Subcutaneous adipose tissue (tissue), 4 donors: Measurements from ENCODE around the gene DAG1. TPM values are rescaled to one million over a fixed set of nuclear protein-coding genes. Genes with fewer than 3 reads are reported as not detected.

Source experiments
- total RNA-seq, 4 donors: library from RNA; depleted of rRNA; stranded (reverse); fragments of >200 nt; gene quantifications; one replicate each; pipeline ENCODE4 v1.1.0, GENCODE V29; 2016
- TF ChIP-seq, protein P1 (sequence below): fragments of 450-650 bp; IDR thresholded peaks from one replicate; pipeline ENCODE4 v1.5.1; 2016; ENCODE audit warnings: low read depth, mild to moderate bottlenecking, control low read depth, antibody characterized with exemption, moderate library complexity

The DAG1 gene
- 10 to 100 TPM; 31.3 to 48.4 (median 39.0) TPM for total RNA-seq

- TF ChIP-seq, protein P1, sequence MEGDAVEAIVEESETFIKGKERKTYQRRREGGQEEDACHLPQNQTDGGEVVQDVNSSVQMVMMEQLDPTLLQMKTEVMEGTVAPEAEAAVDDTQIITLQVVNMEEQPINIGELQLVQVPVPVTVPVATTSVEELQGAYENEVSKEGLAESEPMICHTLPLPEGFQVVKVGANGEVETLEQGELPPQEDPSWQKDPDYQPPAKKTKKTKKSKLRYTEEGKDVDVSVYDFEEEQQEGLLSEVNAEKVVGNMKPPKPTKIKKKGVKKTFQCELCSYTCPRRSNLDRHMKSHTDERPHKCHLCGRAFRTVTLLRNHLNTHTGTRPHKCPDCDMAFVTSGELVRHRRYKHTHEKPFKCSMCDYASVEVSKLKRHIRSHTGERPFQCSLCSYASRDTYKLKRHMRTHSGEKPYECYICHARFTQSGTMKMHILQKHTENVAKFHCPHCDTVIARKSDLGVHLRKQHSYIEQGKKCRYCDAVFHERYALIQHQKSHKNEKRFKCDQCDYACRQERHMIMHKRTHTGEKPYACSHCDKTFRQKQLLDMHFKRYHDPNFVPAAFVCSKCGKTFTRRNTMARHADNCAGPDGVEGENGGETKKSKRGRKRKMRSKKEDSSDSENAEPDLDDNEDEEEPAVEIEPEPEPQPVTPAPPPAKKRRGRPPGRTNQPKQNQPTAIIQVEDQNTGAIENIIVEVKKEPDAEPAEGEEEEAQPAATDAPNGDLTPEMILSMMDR: no peak
Observed at GRCh38 chr3:49469936-49470713, at the start of gene DAG1. DAG1 (plus strand) TSS chr3:49470267; CDS start chr3:49510535, 40,268 bp downstream.

GRCh38 chr3:49421890-49422378, 48.1 kb upstream of the DAG1 start:
- TF ChIP-seq, protein P1: no peak

DNA sequence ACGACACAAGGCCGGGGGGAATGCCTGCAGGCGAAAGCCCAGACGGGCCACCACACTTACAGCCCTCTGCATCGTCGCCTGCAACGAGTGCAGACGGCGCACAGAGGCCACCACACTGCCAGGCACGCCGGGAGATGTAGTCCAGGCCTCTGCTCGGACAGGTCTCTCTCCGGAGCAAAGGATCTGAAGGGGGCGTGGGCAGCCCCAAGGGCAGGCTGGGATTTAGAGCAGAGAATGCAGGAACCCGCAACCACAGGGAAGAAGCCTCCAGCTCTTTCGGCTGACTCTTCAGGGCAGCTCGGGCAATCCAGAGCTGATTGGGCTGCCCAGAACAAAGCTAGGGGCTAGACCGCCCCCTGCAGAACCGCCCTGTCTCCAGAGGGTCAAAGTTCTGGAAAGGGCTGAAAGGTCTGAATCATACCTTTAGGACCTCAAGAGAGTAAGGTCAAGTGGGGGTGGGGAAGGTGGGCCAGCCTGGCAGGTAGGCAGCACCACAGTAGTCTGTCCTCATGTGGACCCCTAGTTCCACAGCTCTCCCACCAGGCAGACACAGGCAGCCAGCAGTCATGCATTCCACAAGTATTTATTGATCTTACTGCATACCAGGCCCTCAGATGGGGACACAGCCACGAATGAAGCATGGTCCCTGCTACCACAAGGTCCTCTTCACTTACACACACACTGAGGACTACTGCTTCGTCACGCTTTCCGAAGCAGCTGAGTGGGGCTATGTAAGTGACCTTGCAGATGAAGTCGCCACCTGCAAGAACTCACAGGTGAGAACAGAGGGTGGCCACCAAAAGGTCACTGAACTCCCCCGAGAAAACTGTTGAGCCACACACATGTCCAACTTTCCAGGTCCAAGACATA, 47.5 kb upstream of the DAG1 start, which contains the start of gene AMT:
TSS of gene AMT (minus strand) at position 95 of the 870 bp plus-strand sequence. CDS start at position 72, 23 bp downstream.
- TF ChIP-seq, protein P1: no peak

- TF ChIP-seq, protein P1: no peak
Observed at GRCh38 chr3:49424816-49425215, 45.3 kb upstream of the DAG1 start.

DNA sequence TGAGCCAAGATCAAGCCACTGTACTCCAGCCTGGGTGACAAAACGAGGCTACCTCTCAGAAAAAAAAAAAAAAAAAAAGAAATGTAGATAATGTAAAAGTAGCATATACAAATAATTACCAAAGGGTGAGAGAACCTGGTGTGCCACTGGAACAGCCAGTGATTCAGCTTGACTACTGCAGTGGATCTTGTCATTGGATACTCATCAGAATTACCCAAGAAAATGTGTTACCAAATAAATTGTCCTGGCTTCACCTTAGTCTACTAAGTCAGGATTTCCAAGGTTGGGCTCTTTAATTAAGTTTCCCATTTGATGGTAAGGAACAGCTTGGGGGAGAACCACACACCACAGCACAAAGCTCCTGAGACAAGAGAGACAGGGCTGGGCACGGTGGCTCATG, 42.5 kb upstream of the DAG1 start:
- TF ChIP-seq, protein P1: no peak

DNA sequence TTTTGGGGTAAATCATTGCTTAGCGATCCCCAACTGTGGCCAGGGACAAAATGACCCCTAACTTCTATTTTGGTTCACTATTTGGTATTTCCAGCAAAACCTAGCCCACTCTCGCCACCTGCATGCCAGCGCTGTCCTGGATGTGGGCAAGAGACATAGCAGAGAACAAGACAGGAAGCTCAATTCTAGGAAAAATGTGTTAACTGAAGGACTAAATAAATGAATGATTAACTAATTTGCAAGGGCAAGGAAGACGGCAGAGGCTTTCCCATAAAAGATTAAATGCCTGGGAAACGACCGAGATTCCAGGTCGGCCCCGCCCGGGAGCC, 41.4 kb upstream of the DAG1 start:
- TF ChIP-seq, protein P1: no peak

GRCh38 chr3:49434731-49435130, 35.3 kb upstream of the DAG1 start:
- TF ChIP-seq, protein P1: no peak
